Endothelial cell of umbilical vein (primary cell): ENCODE data around the gene ADAM10. TPM values are rescaled to one million over a fixed set of nuclear protein-coding genes. Genes with fewer than 3 reads are reported as not detected.

Source experiments
- BruUV-seq: library from RNA; stranded (reverse); fragments of 400-500 nt; replicated peaks from 2 replicates; lab custom pipeline; 2021; lab: Mats Ljungman, UMichigan
- CTCF ChIA-PET: fragments of 300-600, 350-600 bp; sonication (Branson Sonifier 250); formaldehyde crosslinking; loops from one replicate; lab custom pipeline; 2021; ENCODE audit warnings: antibody characterized with exemption, inconsistent platforms; lab: Charles Lee
- POLR2A ChIA-PET: fragments of 300-600, 350-600 bp; sonication (Branson Sonifier 250); formaldehyde crosslinking; loops from one replicate; lab custom pipeline; 2021; ENCODE audit warnings: antibody characterized with exemption, inconsistent platforms; lab: Charles Lee
- DNase-seq: peaks from one replicate; pipeline ENCODE4 v3.0.0-alpha.2; 2011; ENCODE audit warnings: low read depth, low spot score
- FAIRE-seq: peaks from 2 replicates; lab custom pipeline; 2011; peaks lifted over from hg19 to GRCh38; lab: Jason Lieb, UNC
- H2AFZ ChIP-seq: 2 replicates; pipeline ENCODE4 v1.6.0; 2012; ENCODE audit warnings: low read depth, low read length, control low read depth, inconsistent platforms
- H3K27ac ChIP-seq: 2 replicates; pipeline ENCODE4 v1.5.1; 2011; ENCODE audit warnings: low read depth, mild to moderate bottlenecking, control low read depth, low read length, moderate library complexity; ENCODE audit not compliant: insufficient read depth
- H3K27me3 ChIP-seq, 2 experiments: 2 replicates each; pipeline versions ENCODE4 v1.6.0 to v1.6.1; 2011; ENCODE audit warnings: low read length in 2 of 2, mixed read lengths in 1 of 2; ENCODE audit not compliant: control insufficient read depth in 2 of 2, insufficient read depth in 2 of 2
- H3K36me3 ChIP-seq, 2 experiments: 2 replicates in 1 of 2; 3 replicates in 1 of 2; pipeline ENCODE4 v1.5.1; 2011; ENCODE audit warnings: low read length in 2 of 2, mild to moderate bottlenecking in 1 of 2, moderate library complexity in 1 of 2; ENCODE audit not compliant: control insufficient read depth in 2 of 2, insufficient read depth in 2 of 2; ENCODE audit errors: extremely low read depth in 1 of 2
- H3K4me1 ChIP-seq: 3 replicates; pipeline ENCODE4 v1.5.1; 2011; ENCODE audit warnings: mild to moderate bottlenecking, low read length; ENCODE audit not compliant: control insufficient read depth, insufficient read depth; ENCODE audit errors: extremely low read depth
- H3K4me2 ChIP-seq: 2 replicates; pipeline ENCODE4 v1.6.1; 2011; ENCODE audit warnings: low read length, control low read depth, mixed read lengths; ENCODE audit not compliant: insufficient read depth
- H3K4me3 ChIP-seq, 3 experiments: fragments of 200-600 bp in 1 of 3; sonication (generic), shearing (Covaris generic) in 1 of 3; replicated peaks in 1 of 3; 2 replicates each; pipeline ENCODE4 v1.5.1; 2011 to 2016; ENCODE audit warnings: control low read depth in 3 of 3, low read length in 3 of 3, mild to moderate bottlenecking in 2 of 3, inconsistent platforms in 1 of 3, low read depth in 1 of 3, moderate library complexity in 1 of 3; ENCODE audit not compliant: insufficient read depth in 1 of 3
- H3K79me2 ChIP-seq: 2 replicates; pipeline ENCODE4 v1.6.0; 2012; ENCODE audit warnings: low read length, inconsistent platforms; ENCODE audit not compliant: control insufficient read depth, insufficient read depth
- H3K9ac ChIP-seq: replicated peaks from 2 replicates; pipeline ENCODE3; 2011; ENCODE audit warnings: low read length, control low read depth; ENCODE audit not compliant: insufficient read depth; ENCODE audit errors: extremely low read depth
- H3K9me1 ChIP-seq: replicated peaks from 3 replicates; pipeline ENCODE4 v1.6.0; 2011; ENCODE audit warnings: mild to moderate bottlenecking, low read length; ENCODE audit not compliant: control insufficient read depth, insufficient read depth; ENCODE audit errors: extremely low read depth
- H3K9me3 ChIP-seq: replicated peaks from 2 replicates; pipeline ENCODE4 v1.5.1; 2012; ENCODE audit warnings: low read length, inconsistent platforms; ENCODE audit not compliant: control insufficient read depth, insufficient read depth
- H4K20me1 ChIP-seq: replicated peaks from 2 replicates; pipeline ENCODE3; 2011; ENCODE audit warnings: mild to moderate bottlenecking, low read length; ENCODE audit not compliant: control insufficient read depth, insufficient read depth; ENCODE audit errors: extremely low read depth
- EZH2 ChIP-seq: IDR thresholded peaks from 2 replicates; pipeline ENCODE4 v1.6.1; 2012; ENCODE audit warnings: borderline replicate concordance, low read depth, mild to moderate bottlenecking, moderate library complexity, low read length, inconsistent platforms; ENCODE audit not compliant: severe bottlenecking
- FOS ChIP-seq: IDR thresholded peaks from 2 replicates; pipeline ENCODE4 v1.6.1; 2011; ENCODE audit warnings: mild to moderate bottlenecking, low read length, moderate library complexity, borderline replicate concordance; ENCODE audit not compliant: insufficient read depth
- GATA2 ChIP-seq: IDR thresholded peaks from 2 replicates; pipeline ENCODE4 v1.7.0; 2011; ENCODE audit warnings: low read depth, mild to moderate bottlenecking, moderate library complexity, mixed read lengths, low read length; ENCODE audit not compliant: insufficient read length, insufficient read depth
- JUN ChIP-seq: IDR thresholded peaks from 2 replicates; pipeline ENCODE4 v1.6.1; 2011; ENCODE audit warnings: borderline replicate concordance, low read depth; ENCODE audit not compliant: insufficient read length, insufficient read depth
- MYC ChIP-seq: IDR thresholded peaks from one replicate; pipeline ENCODE4 v1.6.1; 2011; ENCODE audit warnings: mild to moderate bottlenecking, low read depth, low read length
- POLR2A ChIP-seq: IDR thresholded peaks from 2 replicates; pipeline ENCODE4 v1.6.1; 2012; ENCODE audit warnings: low read depth, mild to moderate bottlenecking, control low read depth, low read length
- POLR2AphosphoS5 ChIP-seq: IDR thresholded peaks from 2 replicates; pipeline ENCODE4 v1.6.1; 2012; ENCODE audit warnings: low read depth, mild to moderate bottlenecking, control low read depth, low read length, moderate library complexity; ENCODE audit not compliant: insufficient read depth
- dilution Hi-C: fragments of 300-500 bp; cut with MboI; formaldehyde crosslinking; loops from one replicate; pipeline ENCODE4 v1.15.0; 2019; ENCODE audit warnings: low sequenced_read_pairs; ENCODE audit not compliant: extremely low pct_ligation_motif_present
- intact Hi-C: fragments of 100-400 bp; cut with micrococcal nuclease; formaldehyde crosslinking; loops from one replicate; pipeline ENCODE4 v1.10.0; 2022
- polyA plus RNA-seq, 4 experiments: library from polyadenylated mRNA; depleted of rRNA in 3 of 4; stranded (reverse) in 3 of 4; unstranded in 1 of 4; fragments of >200 nt; gene quantifications; 2 replicates each; pipeline versions ENCODE4 v1.2.1 to v1.2.3, GENCODE V29; 2011 to 2012; ENCODE audit warnings: missing spikeins in 1 of 4
- total RNA-seq: library from RNA; stranded (reverse); gene quantifications from 2 replicates; pipeline ENCODE4 v1.2.3, GENCODE V29; 2021
- TF ChIP-seq, protein P1 (sequence below): IDR thresholded peaks from 2 replicates; pipeline ENCODE4 v1.6.1; 2011; ENCODE audit not compliant: insufficient read depth, insufficient read length
- TF ChIP-seq, protein P2 (sequence below), 2 donors: IDR thresholded peaks; 1 replicate in 1 of 2; 2 replicates in 1 of 2; pipeline ENCODE4 v1.5.1; 2011; ENCODE audit warnings: low read length in 2 of 2, mild to moderate bottlenecking in 2 of 2, moderate library complexity in 2 of 2, control low read depth in 1 of 2, inconsistent platforms in 1 of 2, low read depth in 1 of 2; ENCODE audit not compliant: insufficient read depth in 1 of 2; ENCODE audit errors: extremely low read depth in 1 of 2

Gene ADAM10
- total and polyA plus RNA-seq, 2 donors (not counting 3 experiments of a cell fraction or from before 2014, with no cell fraction given): 91.3 to 203 TPM

DNA sequence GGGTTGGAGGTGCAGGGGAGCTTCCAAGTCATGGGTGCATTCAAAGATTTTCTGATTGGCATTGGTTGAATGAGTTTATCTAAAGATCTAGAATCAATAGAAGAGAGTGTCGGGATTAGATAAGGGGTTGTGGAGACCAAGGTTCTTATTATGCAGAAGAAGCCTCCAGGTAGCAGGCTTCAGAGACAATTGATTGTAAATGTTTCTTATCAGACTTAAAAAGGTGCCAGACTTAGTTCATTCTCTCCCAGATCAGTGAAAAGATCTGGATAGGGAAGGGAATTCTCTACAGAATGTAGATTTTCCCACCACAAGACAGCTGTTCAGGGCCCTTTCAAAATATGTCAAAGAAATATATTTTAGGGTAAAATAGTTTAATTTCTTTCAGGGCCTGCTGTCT, 188.2 kb downstream of the ADAM10 start:
- H2AFZ ChIP-seq: no peak overlapping the region
- POLR2A ChIA-PET: no interaction called here
- H3K27ac ChIP-seq: no peak overlapping the region
- no peaks in the 10 kb centered on the region for H3K27me3 ChIP-seq
- no peak overlapping the region for H3K9ac ChIP-seq
- TF ChIP-seq MYC (no peak), FOS (no peak), GATA2 (no peak), EZH2 (no peak), JUN (no peak), POLR2AphosphoS5 (no peak), POLR2A (no peak)
- TF ChIP-seq, protein P1, sequence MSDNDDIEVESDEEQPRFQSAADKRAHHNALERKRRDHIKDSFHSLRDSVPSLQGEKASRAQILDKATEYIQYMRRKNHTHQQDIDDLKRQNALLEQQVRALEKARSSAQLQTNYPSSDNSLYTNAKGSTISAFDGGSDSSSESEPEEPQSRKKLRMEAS: no peak
- TF ChIP-seq, protein P2, sequence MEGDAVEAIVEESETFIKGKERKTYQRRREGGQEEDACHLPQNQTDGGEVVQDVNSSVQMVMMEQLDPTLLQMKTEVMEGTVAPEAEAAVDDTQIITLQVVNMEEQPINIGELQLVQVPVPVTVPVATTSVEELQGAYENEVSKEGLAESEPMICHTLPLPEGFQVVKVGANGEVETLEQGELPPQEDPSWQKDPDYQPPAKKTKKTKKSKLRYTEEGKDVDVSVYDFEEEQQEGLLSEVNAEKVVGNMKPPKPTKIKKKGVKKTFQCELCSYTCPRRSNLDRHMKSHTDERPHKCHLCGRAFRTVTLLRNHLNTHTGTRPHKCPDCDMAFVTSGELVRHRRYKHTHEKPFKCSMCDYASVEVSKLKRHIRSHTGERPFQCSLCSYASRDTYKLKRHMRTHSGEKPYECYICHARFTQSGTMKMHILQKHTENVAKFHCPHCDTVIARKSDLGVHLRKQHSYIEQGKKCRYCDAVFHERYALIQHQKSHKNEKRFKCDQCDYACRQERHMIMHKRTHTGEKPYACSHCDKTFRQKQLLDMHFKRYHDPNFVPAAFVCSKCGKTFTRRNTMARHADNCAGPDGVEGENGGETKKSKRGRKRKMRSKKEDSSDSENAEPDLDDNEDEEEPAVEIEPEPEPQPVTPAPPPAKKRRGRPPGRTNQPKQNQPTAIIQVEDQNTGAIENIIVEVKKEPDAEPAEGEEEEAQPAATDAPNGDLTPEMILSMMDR (IDR thresholded peaks at IDR 0.05; ENCODE audit: extremely low read depth in 1 of 2, insufficient read depth in 1 of 2, low read depth in 1 of 2, low read length in 2 of 2): no peak
- no peak for FAIRE-seq
- no peaks in the 10 kb centered on the region for H3K9me1 ChIP-seq
- H3K4me2 ChIP-seq: no peak overlapping the region
- CTCF ChIA-PET: no interaction called here
- H3K4me1 ChIP-seq: no peaks in the 10 kb centered on the region
- dilution Hi-C loops (no loop called here), intact Hi-C loops (no loop called here)
- BruUV-seq: no TSS peak
- H3K36me3 ChIP-seq: no peaks in the 10 kb centered on the region
- H3K79me2 ChIP-seq: no peaks in the 10 kb centered on the region
- no peaks in the 10 kb centered on the region for H3K9me3 ChIP-seq
- H3K4me3 ChIP-seq: no peak overlapping the region
- DNase-seq: no peak
- no peaks in the 10 kb centered on the region for H4K20me1 ChIP-seq
